Endothelial cell (in vitro differentiated cells): Measurements from ENCODE around the gene POLR3H. TPM values are rescaled to one million over a fixed set of nuclear protein-coding genes. Genes with fewer than 3 reads are reported as not detected.

Experiments
- DNase-seq: peaks from one replicate; pipeline ENCODE4 v3.0.0; 2021; ENCODE audit warnings: low spot score
- H3K27ac Mint-ChIP-seq: one replicate; pipeline ENCODE4 v1.8.0; 2021; ENCODE audit warnings: mixed read lengths, inconsistent platforms; ENCODE audit not compliant: unreplicated experiment
- H3K27me3 Mint-ChIP-seq: one replicate; pipeline ENCODE4 v1.8.0; 2021; ENCODE audit warnings: mild to moderate bottlenecking, moderate library complexity, mixed read lengths, inconsistent platforms; ENCODE audit not compliant: unreplicated experiment
- H3K36me3 Mint-ChIP-seq: one replicate; pipeline ENCODE4 v1.8.0; 2021; ENCODE audit warnings: mild to moderate bottlenecking, low read depth, mixed read lengths, inconsistent platforms; ENCODE audit not compliant: unreplicated experiment
- H3K4me1 Mint-ChIP-seq: one replicate; pipeline ENCODE4 v1.8.0; 2021; ENCODE audit warnings: mild to moderate bottlenecking, mixed read lengths, inconsistent platforms; ENCODE audit not compliant: unreplicated experiment
- H3K4me3 Mint-ChIP-seq: one replicate; pipeline ENCODE4 v1.8.0; 2021; ENCODE audit warnings: mild to moderate bottlenecking, mixed read lengths, inconsistent platforms; ENCODE audit not compliant: unreplicated experiment
- H3K9me3 Mint-ChIP-seq: one replicate; pipeline ENCODE4 v1.8.0; 2021; ENCODE audit warnings: mixed read lengths, inconsistent platforms; ENCODE audit not compliant: unreplicated experiment
- total RNA-seq: library from RNA; stranded (reverse); fragmentation: NEBNext Ultra II Directional; extraction: Animal tissue kit (Norgen Biotek cat#: 25700); gene quantifications from one replicate; pipeline ENCODE4 v1.2.1, GENCODE V29; 2021; ENCODE audit not compliant: unreplicated experiment
- TF ChIP-seq, protein P1 (sequence below): fragments of 200-600 bp; sonication (generic); IDR thresholded peaks from one replicate; pipeline ENCODE4 v1.5.0; 2021; ENCODE audit warnings: antibody characterized with exemption; ENCODE audit not compliant: unreplicated experiment

POLR3H gene
- total RNA-seq, 1 donor from 2014 or later: 20.8 TPM

DNA sequence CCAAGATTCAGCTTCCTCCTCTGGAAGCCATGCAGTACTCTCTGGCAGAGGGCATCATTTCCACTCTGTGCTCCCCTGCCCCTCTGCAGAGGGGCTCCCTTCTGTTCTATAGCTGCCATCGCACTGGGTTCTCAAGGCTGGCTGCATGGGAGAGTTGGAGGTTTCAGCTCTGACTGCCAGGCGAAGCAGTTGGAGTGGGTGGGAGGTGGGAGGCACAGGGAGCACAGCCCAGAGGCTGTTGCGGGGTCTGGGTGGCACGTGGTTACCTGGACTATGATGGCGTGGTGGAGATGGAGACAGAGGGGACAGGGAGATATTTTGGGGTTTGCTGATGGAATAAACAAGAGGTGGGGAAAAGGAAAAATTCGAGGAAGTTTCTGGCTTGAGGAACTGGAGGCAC lies 40.6 kb upstream of the POLR3H start:
- Mint-ChIP-seq H3K4me3 (no peak overlapping the region), H3K9me3 (no peaks in the 10 kb centered on the region), H3K4me1 (peaks cover 3% of the 10 kb centered on the region), H3K36me3 (no peaks in the 10 kb centered on the region), H3K27ac (no peak overlapping the region), H3K27me3 (peaks cover 7% of the 10 kb centered on the region)
- TF ChIP-seq, protein P1, sequence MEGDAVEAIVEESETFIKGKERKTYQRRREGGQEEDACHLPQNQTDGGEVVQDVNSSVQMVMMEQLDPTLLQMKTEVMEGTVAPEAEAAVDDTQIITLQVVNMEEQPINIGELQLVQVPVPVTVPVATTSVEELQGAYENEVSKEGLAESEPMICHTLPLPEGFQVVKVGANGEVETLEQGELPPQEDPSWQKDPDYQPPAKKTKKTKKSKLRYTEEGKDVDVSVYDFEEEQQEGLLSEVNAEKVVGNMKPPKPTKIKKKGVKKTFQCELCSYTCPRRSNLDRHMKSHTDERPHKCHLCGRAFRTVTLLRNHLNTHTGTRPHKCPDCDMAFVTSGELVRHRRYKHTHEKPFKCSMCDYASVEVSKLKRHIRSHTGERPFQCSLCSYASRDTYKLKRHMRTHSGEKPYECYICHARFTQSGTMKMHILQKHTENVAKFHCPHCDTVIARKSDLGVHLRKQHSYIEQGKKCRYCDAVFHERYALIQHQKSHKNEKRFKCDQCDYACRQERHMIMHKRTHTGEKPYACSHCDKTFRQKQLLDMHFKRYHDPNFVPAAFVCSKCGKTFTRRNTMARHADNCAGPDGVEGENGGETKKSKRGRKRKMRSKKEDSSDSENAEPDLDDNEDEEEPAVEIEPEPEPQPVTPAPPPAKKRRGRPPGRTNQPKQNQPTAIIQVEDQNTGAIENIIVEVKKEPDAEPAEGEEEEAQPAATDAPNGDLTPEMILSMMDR: no peak
- DNase-seq: no peak

DNA sequence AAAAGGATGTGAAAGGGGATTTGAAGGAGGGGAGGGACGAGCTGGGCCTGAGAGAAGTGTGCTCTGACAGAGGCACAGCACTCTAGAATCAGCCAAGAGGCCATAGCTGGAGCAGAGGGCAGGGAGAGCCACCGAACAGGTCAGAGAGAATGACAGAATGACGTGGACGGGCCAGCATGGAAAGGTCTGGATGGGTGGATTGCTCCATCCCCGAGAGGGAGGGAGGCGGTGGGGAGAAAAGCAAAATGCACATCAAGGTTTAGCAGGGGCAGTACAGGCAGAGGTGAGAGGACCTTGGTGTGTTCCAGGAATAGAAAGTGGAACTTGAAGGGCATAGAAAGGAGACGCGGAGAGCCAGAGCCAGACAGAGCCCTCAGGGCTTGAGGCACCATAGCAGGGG lies 38.4 kb upstream of the POLR3H start:
- Mint-ChIP-seq H3K4me1 (peaks cover 3% of the 10 kb centered on the region), H3K4me3 (no peak overlapping the region), H3K9me3 (no peaks in the 10 kb centered on the region), H3K27ac (no peak overlapping the region), H3K27me3 (peaks cover 5% of the 10 kb centered on the region), H3K36me3 (no peaks in the 10 kb centered on the region)
- TF ChIP-seq, protein P1: no peak
- DNase-seq: no peak

DNA sequence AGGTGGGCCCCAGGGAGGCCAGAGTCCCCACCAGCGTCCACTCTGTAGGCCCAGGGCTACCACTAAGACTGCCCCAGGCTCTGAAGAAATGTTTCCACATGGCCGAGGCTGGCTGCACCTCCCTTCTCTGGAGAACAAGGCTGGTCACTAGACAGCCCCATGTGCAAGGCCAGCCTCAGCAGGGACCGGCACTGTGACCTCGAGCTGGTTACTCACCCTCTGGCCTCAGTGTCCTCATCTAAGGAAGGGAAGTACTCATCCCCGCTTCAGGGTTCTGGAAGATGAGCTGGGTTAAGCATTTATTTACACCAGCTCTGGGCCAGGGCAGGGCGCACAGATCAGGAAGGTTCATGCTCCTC lies 35.7 kb upstream of the POLR3H start:
- no peak for DNase-seq
- no peak overlapping the region for H3K4me3 Mint-ChIP-seq
- H3K27ac Mint-ChIP-seq: no peak overlapping the region
- H3K27me3 Mint-ChIP-seq: peaks cover 2% of the 10 kb centered on the region
- no peaks in the 10 kb centered on the region for H3K9me3 Mint-ChIP-seq
- H3K4me1 Mint-ChIP-seq: peaks cover 3% of the 10 kb centered on the region
- no peaks in the 10 kb centered on the region for H3K36me3 Mint-ChIP-seq
- TF ChIP-seq, protein P1: no peak

DNA sequence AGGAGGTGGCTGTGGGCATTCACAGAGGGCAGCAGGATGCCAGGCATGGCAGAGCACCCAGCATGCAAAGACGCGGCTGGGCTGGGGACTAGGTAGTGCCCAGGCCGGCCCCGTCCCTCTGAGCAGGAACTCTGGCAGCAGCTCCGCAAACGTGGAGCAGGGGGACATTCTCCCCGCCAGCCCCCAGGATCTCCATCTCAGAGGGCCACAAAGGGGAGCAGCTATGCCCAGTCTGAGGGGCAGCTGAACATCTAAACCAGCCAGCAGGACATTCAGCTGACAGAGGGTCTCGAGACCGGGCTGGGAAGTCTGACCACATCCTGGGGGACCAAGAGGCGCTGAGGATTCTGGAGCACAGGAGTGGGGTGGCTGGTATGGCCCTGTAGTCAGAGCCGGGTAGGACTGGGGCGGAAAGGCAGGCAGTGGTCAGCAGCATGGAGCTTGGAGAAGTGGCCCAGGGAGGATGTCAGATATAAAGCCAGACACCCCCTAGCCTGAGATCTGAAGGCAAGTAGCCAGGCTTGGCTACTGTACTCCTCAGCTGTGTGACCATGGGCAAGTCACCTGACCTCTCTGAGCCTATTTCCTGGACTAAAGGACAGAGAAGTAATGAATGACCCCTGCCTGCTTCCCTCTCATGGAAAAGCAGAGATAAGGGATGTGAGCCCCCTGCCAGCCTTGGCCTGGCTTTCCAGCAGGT lies 35.2 kb upstream of the POLR3H start:
- no peak for DNase-seq
- H3K4me3 Mint-ChIP-seq: peak overlapping the region; percentile 21
- no peak overlapping the region for H3K27ac Mint-ChIP-seq
- peaks cover 3% of the 10 kb centered on the region for H3K4me1 Mint-ChIP-seq
- H3K27me3 Mint-ChIP-seq: peaks cover 1% of the 10 kb centered on the region
- TF ChIP-seq, protein P1: no peak
- H3K9me3 Mint-ChIP-seq: no peaks in the 10 kb centered on the region
- H3K36me3 Mint-ChIP-seq: no peaks in the 10 kb centered on the region

DNA sequence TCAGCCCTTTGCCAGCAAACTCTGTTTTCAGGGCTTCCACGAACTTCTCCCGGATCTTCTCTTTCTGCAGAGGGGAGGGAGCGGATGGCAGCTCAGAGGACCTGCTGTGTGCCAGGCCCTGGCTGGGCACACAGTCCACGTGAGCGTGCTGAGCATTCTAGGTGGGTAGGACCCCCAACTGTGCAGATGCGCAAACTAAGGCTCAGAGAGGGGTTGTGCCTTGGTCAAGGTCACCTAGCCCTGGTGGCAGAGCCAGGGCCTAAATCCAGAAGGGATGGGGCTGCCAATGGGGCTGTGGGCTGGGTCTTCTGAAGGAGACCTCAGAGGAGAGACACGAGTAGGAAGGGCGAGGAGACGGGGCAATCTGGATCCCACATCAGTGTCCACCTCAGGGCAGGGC lies 34.5 kb upstream of the POLR3H start:
- H3K9me3 Mint-ChIP-seq: no peaks in the 10 kb centered on the region
- no peaks in the 10 kb centered on the region for H3K27me3 Mint-ChIP-seq
- H3K4me1 Mint-ChIP-seq: peaks cover 3% of the 10 kb centered on the region
- peak overlapping the region; percentile 21 for H3K4me3 Mint-ChIP-seq
- DNase-seq: no peak
- H3K27ac Mint-ChIP-seq: no peak overlapping the region
- TF ChIP-seq, protein P1: no peak
- H3K36me3 Mint-ChIP-seq: no peaks in the 10 kb centered on the region
